ENCODE measurements around the gene LEKR1.

DNA sequence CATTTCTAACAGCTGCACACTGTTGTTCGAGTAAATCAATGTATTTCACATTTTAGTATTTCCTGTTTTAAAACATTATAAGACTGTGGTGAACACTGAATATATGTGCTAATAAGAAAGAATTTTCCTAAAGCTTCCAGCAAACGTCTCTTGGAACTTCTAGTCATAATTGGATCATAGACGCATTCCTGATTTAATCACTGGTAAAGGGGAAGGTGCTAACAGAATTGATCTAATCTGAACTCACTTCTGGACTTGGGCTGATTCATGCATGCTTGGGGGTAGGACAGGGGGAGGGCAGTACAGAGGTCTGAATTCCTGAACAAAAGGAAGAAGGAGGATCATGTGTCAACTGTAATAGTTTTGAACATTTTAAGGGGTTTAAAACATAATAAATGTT, 7.3 kb upstream of the LEKR1 start:
- TF ChIP-seq, protein P1, sequence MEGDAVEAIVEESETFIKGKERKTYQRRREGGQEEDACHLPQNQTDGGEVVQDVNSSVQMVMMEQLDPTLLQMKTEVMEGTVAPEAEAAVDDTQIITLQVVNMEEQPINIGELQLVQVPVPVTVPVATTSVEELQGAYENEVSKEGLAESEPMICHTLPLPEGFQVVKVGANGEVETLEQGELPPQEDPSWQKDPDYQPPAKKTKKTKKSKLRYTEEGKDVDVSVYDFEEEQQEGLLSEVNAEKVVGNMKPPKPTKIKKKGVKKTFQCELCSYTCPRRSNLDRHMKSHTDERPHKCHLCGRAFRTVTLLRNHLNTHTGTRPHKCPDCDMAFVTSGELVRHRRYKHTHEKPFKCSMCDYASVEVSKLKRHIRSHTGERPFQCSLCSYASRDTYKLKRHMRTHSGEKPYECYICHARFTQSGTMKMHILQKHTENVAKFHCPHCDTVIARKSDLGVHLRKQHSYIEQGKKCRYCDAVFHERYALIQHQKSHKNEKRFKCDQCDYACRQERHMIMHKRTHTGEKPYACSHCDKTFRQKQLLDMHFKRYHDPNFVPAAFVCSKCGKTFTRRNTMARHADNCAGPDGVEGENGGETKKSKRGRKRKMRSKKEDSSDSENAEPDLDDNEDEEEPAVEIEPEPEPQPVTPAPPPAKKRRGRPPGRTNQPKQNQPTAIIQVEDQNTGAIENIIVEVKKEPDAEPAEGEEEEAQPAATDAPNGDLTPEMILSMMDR (IDR thresholded peaks at IDR 0.05) = no peak
- no peak for TF ChIP-seq ZFX (IDR thresholded peaks at IDR 0.05; ENCODE audit: borderline replicate concordance)

All from 22Rv1 (cell line).